ENCODE data around the gene BICD1. TPM values are rescaled to one million over a fixed set of nuclear protein-coding genes. Genes with fewer than 3 reads are reported as not detected.

BICD1 gene
- total RNA-seq, 1 donor from 2014 or later = 7.7 TPM

DNA sequence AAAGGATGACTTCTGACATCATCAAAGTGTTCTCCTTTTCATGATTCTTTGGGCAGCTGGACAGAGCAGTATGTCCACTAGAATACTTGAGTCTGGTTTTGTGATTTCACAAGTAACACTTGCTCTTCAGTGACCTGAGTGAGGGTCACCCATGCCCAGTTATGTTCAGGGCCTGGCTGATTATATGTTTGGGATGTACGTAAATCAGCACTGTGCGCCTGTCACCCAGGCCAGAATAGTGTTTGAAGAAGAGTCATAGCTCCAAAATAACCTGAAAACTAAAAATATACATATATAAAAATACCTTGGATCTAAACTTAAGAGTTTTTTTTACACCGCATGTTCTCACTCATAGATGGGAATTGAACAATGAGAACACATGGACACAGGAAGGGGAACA lies 3.8 kb downstream of the BICD1 start:
- TF ChIP-seq, protein P1, sequence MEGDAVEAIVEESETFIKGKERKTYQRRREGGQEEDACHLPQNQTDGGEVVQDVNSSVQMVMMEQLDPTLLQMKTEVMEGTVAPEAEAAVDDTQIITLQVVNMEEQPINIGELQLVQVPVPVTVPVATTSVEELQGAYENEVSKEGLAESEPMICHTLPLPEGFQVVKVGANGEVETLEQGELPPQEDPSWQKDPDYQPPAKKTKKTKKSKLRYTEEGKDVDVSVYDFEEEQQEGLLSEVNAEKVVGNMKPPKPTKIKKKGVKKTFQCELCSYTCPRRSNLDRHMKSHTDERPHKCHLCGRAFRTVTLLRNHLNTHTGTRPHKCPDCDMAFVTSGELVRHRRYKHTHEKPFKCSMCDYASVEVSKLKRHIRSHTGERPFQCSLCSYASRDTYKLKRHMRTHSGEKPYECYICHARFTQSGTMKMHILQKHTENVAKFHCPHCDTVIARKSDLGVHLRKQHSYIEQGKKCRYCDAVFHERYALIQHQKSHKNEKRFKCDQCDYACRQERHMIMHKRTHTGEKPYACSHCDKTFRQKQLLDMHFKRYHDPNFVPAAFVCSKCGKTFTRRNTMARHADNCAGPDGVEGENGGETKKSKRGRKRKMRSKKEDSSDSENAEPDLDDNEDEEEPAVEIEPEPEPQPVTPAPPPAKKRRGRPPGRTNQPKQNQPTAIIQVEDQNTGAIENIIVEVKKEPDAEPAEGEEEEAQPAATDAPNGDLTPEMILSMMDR (conservative IDR thresholded peaks at IDR 0.05; ENCODE audit: low read depth, low read length) = no peak
- H3K4me3 ChIP-seq (ENCODE audit: low read depth, low read length) = peak overlapping the region; percentile 22
- DNase-seq (ENCODE audit: low read depth) = no peak

DNA sequence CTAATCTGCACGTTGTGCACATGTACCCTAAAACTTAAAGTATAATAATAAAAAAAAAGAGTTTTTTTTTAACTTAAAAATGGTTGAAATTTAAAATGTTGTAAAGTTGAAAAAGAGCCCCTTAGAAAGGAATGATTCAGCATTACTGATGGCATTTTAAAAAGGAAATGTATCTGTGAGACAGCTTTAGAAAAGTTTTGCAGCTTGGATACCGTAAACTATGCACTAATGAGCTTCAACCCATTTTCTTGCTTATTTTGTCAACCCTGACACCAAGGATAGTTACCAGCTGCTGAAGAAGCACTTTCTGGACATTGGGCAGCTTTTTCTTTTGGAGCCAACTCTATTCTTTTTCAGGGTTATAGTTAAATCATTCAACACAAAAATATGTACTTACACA lies 4.3 kb downstream of the BICD1 start:
- TF ChIP-seq, protein P1 (conservative IDR thresholded peaks at IDR 0.05; ENCODE audit: low read depth, low read length) = no peak
- no peak overlapping the region for H3K4me3 ChIP-seq (ENCODE audit: low read depth, low read length)
- no peak for DNase-seq (ENCODE audit: low read depth)

DNA sequence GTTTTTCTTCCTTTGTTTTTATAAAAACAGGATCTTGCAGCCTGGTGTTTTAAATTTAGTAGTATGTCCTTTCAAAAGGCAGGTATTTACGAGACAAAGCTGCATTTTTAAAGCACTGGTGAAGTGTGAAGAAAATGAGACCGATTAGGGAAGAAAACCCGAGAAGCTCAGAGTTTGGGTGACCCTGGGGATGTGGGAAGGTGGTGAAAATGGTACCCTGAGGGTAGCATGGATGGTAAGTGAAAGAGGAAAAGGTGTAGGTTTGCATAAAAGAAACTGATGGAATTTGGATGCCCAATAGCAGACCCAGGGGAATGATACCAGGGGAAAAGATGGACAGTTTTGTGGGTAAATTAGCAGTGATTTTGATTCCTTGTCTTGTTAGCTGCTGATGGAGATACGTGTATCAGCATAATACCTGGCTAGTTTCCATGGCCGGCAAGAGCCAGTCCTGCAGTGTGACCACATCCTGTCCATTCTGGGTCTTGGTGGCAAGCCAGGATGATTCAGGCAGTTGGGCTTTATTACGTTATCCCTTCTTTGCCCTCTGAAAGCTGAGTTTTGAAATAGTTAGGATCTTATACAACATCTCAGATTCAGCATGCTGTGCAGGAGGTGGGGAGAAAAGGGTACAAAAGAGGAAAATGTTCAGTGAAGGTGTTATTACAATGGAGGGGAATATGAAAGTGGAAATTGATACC lies 8.9 kb downstream of the BICD1 start:
- peak; percentile 94 for DNase-seq (ENCODE audit: low read depth)
- no peak overlapping the region for H3K4me3 ChIP-seq (ENCODE audit: low read depth, low read length)
- TF ChIP-seq, protein P1 (conservative IDR thresholded peaks at IDR 0.05; ENCODE audit: low read depth, low read length) = no peak

DNA sequence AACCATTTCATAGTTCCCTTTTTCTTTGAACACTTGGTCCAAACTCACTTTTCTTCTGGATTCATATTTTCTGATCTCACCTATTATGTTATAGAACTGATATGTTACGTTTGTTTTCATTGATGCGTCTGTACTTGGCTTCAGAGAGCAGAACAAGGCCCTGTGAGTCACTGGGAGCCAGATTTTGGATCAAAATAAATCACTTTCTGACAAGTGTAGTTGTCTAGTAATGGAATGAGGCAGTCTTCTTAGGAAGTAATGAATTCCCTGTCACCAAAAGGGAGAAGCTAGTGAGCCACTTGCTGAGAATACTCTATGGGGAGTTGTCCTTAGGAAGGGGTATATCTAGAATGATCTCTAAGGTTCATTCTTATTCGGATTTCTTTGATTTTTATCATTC lies 10.2 kb downstream of the BICD1 start:
- TF ChIP-seq, protein P1 (conservative IDR thresholded peaks at IDR 0.05; ENCODE audit: low read depth, low read length) = no peak
- no peak overlapping the region for H3K4me3 ChIP-seq (ENCODE audit: low read depth, low read length)
- no peak for DNase-seq (ENCODE audit: low read depth)

DNA sequence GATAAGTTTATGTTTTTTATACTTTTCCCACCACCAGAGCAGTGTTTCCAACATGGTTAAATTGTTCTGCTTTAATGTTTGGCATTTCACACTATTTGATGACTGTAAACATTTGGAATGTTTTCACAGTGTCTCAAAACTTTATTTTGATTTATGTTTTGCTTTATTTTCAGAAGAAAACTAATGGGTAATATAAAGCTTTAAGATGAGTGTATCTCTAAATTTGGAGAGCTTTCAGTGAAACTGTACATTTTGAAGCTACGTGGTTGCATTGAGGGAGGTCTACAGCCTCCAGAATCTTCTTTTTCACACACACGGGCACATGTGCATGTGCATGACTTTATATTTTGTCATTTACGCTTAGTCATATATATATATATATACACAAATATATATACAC lies 10.7 kb downstream of the BICD1 start:
- H3K4me3 ChIP-seq (ENCODE audit: low read depth, low read length) = no peak overlapping the region
- DNase-seq (ENCODE audit: low read depth) = no peak
- TF ChIP-seq, protein P1 (conservative IDR thresholded peaks at IDR 0.05; ENCODE audit: low read depth, low read length) = no peak

DNA sequence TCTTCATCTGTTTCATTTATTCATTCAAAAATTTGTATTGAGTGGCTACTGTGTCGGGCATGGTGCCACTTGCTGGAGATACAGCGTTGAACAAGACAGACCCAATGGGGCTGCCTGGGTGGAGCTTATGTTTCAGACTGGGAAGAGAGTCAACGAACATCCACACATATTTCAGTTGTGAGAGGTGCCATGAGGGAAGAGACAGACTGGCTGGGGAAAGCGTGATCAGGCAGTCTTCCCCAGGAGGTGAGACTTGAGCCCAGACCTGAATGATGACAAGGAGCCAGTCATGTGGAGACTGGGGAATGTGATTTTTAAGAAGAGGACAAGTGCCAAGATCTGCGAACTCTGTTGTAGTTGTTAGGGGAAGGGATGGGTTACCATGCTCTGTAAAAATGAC lies 12.2 kb downstream of the BICD1 start:
- no peak for DNase-seq (ENCODE audit: low read depth)
- no peak overlapping the region for H3K4me3 ChIP-seq (ENCODE audit: low read depth, low read length)
- TF ChIP-seq, protein P1 (conservative IDR thresholded peaks at IDR 0.05; ENCODE audit: low read depth, low read length) = no peak

DNA sequence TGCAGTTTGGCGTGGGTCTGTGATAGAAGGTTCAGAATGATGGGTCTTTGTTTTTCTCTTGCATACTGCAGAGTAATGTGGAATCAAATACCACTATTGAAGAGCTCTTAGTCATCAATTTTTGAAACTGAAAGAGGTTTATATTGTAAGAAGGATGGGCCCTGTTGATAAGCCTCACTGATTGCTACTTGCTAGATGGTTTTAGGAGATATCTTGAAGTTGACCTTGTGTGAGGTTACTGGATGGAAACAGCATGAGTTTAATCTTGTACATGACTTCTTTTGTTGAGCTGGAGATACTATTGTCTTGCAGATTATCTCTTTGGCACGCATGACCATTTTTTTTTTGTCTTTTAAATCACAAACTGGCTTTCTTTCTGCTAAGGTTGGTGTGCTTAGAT lies 13.8 kb downstream of the BICD1 start:
- H3K4me3 ChIP-seq (ENCODE audit: low read depth, low read length) = no peak overlapping the region
- no peak for DNase-seq (ENCODE audit: low read depth)
- TF ChIP-seq, protein P1 (conservative IDR thresholded peaks at IDR 0.05; ENCODE audit: low read depth, low read length) = no peak

All from epithelial cell of proximal tubule (primary cell).